KMS-11 (cell line): ENCODE measurements around the gene PACSIN1.
A peak's percentile ranks its signal among the peaks of the same experiment; 100 is the strongest.
"Not testable (repeated sequence)": the region's sequence is repeated elsewhere in the genome, so short reads cannot be mapped to it uniquely, and the experiment has no call there.

Experiments
- H2AFZ ChIP-seq: fragments of 200-600 bp; sonication (generic); 2 replicates; pipeline ENCODE4 v1.6.1; 2016; ENCODE audit warnings: antibody characterized with exemption, mixed run types, low read depth
- H3K27ac ChIP-seq: fragments of 200-600 bp; sonication (generic); 2 replicates; pipeline ENCODE4 v1.6.1; 2016; ENCODE audit warnings: mild to moderate bottlenecking, mixed run types
- H3K27me3 ChIP-seq: fragments of 200-600 bp; sonication (generic); 2 replicates; pipeline ENCODE4 v1.6.1; 2017; ENCODE audit warnings: mild to moderate bottlenecking, low read depth, mixed run types, moderate library complexity; ENCODE audit not compliant: insufficient read depth
- H3K36me3 ChIP-seq: fragments of 200-600 bp; sonication (generic); 2 replicates; pipeline ENCODE4 v1.6.1; 2017; ENCODE audit warnings: mild to moderate bottlenecking, mixed run types; ENCODE audit not compliant: insufficient read depth
- H3K4me1 ChIP-seq: fragments of 200-600 bp; sonication (generic); 2 replicates; pipeline ENCODE4 v1.6.1; 2016; ENCODE audit warnings: mild to moderate bottlenecking, low read depth, mixed run types; ENCODE audit not compliant: poor library complexity, severe bottlenecking
- H3K4me2 ChIP-seq: fragments of 200-600 bp; sonication (generic); 2 replicates; pipeline ENCODE4 v1.7.0; 2016; ENCODE audit warnings: mild to moderate bottlenecking, mixed run types
- H3K4me3 ChIP-seq: fragments of 200-600 bp; sonication (generic); IDR thresholded peaks from 2 replicates; pipeline ENCODE4 v1.6.1; 2017; ENCODE audit warnings: low read depth, low read length, mixed read lengths; ENCODE audit not compliant: insufficient read depth
- H3K79me2 ChIP-seq: fragments of 200-600 bp; sonication (generic); 2 replicates; pipeline ENCODE4 v1.6.1; 2016; ENCODE audit warnings: low read depth, mixed run types; ENCODE audit not compliant: insufficient read depth
- H3K9ac ChIP-seq: fragments of 200-600 bp; sonication (generic); 2 replicates; pipeline ENCODE4 v1.6.1; 2016; ENCODE audit warnings: mild to moderate bottlenecking, mixed run types
- H4K20me1 ChIP-seq: fragments of 200-600 bp; sonication (generic); 2 replicates; pipeline ENCODE4 v1.6.1; 2016; ENCODE audit warnings: mild to moderate bottlenecking, mixed run types; ENCODE audit not compliant: insufficient read depth
- CTCF ChIP-seq: fragments of 200-600 bp; sonication (generic); conservative IDR thresholded peaks from 2 replicates; pipeline ENCODE4 v1.6.1; 2017; ENCODE audit warnings: low read depth, mild to moderate bottlenecking, antibody characterized with exemption, low read length, moderate library complexity, mixed read lengths

PACSIN1 gene

DNA sequence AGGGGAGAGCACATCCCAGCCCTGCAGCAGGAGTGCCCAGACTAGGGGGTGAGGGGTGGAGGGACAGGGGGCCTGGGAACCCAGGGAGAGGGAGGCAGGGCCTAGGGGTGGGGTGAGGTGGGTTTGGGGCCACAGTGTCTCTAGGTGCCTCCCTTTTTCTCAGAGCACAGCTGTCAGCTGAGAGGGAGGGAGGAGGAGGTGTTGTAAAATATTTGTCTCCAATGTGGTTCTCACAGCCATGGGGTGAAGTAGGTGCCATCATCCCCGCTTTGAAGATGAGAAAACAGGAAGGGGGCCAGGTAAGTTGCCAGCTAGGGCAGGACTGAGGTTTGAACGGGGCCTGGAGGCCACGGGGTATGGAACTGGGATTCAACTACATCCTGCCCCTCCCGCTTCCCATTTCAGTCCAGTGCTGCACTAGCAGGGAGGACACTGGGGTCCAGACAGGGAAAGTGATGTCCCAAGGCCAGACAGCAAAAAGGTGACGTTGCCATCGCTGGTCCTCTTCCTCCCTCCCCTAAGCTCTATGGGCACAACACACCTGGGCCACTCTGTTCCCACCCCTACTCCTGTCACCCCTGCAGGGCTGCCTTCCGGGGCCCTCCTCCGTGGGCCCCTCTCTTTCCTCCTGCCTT, 20.3 kb downstream of the PACSIN1 start:
- no peaks in the 10 kb centered on the region for H3K79me2 ChIP-seq
- no peaks in the 10 kb centered on the region for H4K20me1 ChIP-seq
- no peaks in the 10 kb centered on the region for H3K36me3 ChIP-seq
- H3K4me1 ChIP-seq, result peaks cover 13% of the 10 kb centered on the region
- H3K27ac ChIP-seq, result no peak overlapping the region
- no peak overlapping the region for H3K4me3 ChIP-seq
- no peaks in the 10 kb centered on the region for H3K27me3 ChIP-seq
- no peak for TF ChIP-seq CTCF
- no peak overlapping the region for H3K9ac ChIP-seq
- no peak overlapping the region for H3K4me2 ChIP-seq
- H2AFZ ChIP-seq, result no peak overlapping the region

- H3K4me3 ChIP-seq, result not testable (repeated sequence)
Observed at GRCh38 chr6:34486886-34487285, 21.0 kb downstream of the PACSIN1 start.

GRCh38 chr6:34487536-34487935, 21.7 kb downstream of the PACSIN1 start:
- no peak for TF ChIP-seq CTCF
- no peaks in the 10 kb centered on the region for H3K36me3 ChIP-seq
- no peak overlapping the region for H3K4me3 ChIP-seq
- H3K79me2 ChIP-seq, result no peaks in the 10 kb centered on the region
- no peak overlapping the region for H3K4me2 ChIP-seq
- peaks cover 13% of the 10 kb centered on the region for H3K4me1 ChIP-seq
- H2AFZ ChIP-seq, result no peak overlapping the region
- H4K20me1 ChIP-seq, result no peaks in the 10 kb centered on the region
- no peaks in the 10 kb centered on the region for H3K27me3 ChIP-seq
- H3K27ac ChIP-seq, result no peak overlapping the region
- H3K9ac ChIP-seq, result no peak overlapping the region

More at GRCh38 chr6:34486886-34487285, 21.0 kb downstream of the PACSIN1 start:
- not testable (repeated sequence) for H3K27me3 ChIP-seq, H3K79me2 ChIP-seq, H3K4me2 ChIP-seq, H2AFZ ChIP-seq, H3K36me3 ChIP-seq, H4K20me1 ChIP-seq, H3K9ac ChIP-seq, H3K27ac ChIP-seq
- peaks cover 13% of the 10 kb centered on the region for H3K4me1 ChIP-seq

DNA sequence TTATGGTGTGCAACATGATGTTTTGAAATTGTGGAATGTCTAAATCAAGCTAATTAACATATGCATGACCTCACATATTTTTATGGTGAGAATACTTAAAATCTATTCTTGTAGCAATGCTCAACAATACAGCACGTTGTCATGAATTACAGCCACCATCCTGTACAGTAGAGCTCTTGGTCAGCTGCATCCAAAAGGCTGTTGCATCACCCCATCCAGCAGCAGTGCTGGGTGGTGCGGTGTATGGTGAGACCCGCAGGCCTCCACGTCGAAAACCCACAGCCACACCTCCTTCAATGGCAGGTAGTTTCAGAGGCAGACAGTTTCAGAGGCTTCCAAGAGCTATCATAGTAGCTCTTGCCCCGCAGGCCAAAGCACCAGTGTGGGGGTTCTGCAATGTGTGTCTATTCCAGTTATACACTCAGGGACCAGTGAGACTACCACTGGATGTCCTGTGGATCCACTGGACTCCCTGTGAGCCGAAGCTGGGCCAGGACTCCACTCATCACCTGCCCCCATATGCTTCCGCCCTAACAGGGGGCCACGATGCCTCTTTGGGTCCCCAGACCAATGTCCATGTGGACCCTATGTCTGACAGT, 23.4 kb downstream of the PACSIN1 start:
- peak overlapping the region; percentile 21; the same call in 1 of the 2 replicates for H3K4me2 ChIP-seq
- no peaks in the 10 kb centered on the region for H3K27me3 ChIP-seq
- no peak overlapping the region for H3K9ac ChIP-seq
- TF ChIP-seq CTCF, result no peak
- H4K20me1 ChIP-seq, result no peaks in the 10 kb centered on the region
- H3K4me1 ChIP-seq, result peaks cover 13% of the 10 kb centered on the region
- H3K79me2 ChIP-seq, result no peaks in the 10 kb centered on the region
- H3K4me3 ChIP-seq, result no peak overlapping the region
- no peak overlapping the region for H3K27ac ChIP-seq
- H3K36me3 ChIP-seq, result no peaks in the 10 kb centered on the region
- H2AFZ ChIP-seq, result peak overlapping the region; percentile 22; the same call in 1 of the 2 replicates
